ENCODE results near the gene USP6NL.
"Not testable (repeated sequence)": the region's sequence is repeated elsewhere in the genome, so short reads cannot be mapped to it uniquely, and the experiment has no call there.

DNA sequence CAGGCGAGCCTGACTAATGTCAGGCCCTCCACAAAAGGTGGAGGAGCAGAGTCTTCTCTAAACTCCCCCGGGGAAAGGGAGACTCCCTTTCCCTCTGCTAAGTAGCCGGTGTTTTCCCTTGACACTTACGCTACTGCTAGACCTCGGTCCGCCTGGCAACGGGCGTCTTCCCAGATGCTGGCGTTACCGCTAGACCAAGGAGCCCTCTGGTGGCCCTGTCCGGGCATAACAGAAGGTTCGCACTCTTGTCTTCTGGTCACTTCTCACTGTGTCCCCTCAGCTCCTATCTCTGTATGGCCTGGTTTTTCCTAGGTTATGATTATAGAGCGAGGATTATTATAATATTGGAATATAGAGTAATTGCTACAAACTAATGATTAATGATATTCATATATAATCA is 116.5 kb downstream of the USP6NL start:
- TF ChIP-seq, protein P1, sequence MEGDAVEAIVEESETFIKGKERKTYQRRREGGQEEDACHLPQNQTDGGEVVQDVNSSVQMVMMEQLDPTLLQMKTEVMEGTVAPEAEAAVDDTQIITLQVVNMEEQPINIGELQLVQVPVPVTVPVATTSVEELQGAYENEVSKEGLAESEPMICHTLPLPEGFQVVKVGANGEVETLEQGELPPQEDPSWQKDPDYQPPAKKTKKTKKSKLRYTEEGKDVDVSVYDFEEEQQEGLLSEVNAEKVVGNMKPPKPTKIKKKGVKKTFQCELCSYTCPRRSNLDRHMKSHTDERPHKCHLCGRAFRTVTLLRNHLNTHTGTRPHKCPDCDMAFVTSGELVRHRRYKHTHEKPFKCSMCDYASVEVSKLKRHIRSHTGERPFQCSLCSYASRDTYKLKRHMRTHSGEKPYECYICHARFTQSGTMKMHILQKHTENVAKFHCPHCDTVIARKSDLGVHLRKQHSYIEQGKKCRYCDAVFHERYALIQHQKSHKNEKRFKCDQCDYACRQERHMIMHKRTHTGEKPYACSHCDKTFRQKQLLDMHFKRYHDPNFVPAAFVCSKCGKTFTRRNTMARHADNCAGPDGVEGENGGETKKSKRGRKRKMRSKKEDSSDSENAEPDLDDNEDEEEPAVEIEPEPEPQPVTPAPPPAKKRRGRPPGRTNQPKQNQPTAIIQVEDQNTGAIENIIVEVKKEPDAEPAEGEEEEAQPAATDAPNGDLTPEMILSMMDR (IDR thresholded peaks at IDR 0.05) = peak; percentile 32 to 51 (median 51)
- not testable (repeated sequence) for TF ChIP-seq POLR2A (IDR thresholded peaks at IDR 0.05; ENCODE audit: low read depth)

Measured in esophagus muscularis mucosa (tissue), 3 donors.